ENCODE measurements around the gene MAML3.
"Not testable (repeated sequence)": the region's sequence is repeated elsewhere in the genome, so short reads cannot be mapped to it uniquely, and the experiment has no call there.

The MAML3 gene

DNA sequence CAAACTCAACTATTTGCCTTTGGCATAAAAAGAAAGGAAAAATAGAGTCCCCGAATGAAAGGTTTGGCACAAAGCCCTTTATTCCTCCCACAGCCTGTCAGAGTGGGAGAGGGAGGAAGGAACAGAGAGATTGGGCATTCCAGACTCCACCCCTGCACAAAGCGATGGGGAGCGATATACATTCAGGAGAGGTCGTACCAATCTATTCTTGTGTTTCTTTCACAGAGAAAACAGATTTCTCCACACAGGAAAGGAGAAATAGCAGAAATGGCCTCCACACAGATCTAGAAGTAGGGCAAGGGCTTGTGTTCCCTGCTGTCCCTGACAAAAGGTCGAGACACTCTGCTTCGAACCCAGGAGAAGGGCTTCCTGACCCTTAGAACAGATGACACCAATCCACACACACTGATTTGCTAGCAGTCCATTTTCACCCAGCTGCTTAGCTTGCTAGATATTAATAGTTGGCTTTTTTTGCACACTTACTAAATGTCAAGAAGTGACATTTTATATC is 197.4 kb downstream of the MAML3 start:
- no peak for DNase-seq

DNA sequence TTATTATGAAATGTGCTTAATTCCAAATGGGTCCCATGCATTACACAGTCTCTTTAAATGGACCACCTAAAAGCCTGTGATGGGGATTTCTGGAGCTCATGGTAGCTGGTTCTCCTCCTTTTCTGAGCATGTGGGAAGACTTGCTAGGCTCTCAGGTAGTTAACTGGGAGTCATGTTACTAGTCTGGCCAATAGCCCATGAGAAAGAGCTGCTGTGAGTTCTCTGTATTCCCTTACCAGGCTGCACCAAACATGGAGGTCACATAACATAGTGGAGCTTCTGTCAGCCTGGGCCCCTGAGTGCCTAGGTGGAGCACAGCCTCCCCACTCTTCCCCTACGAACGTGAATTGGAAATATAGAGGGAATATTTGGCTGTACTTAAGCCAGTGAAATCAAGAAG is 198.4 kb downstream of the MAML3 start:
- no peak for DNase-seq

DNA sequence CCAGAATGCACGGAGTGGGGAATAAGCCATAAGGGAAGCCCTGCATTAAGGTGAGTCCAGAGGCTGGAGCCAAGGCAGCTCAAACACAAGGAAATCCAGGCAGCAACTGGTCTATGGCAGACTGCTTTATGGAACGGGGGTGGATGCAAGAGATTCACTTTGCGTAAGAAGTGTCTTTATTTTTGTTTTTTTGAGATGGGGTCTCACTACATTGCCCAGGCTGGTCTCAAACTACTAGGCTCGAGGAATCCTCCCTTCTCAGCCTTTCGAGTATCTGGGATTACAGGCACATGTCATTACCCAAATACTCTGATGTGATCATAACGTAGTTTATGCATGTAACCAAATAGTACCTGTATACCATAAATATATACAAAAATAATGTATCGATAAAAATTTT is 199.5 kb downstream of the MAML3 start:
- no peak for DNase-seq

DNA sequence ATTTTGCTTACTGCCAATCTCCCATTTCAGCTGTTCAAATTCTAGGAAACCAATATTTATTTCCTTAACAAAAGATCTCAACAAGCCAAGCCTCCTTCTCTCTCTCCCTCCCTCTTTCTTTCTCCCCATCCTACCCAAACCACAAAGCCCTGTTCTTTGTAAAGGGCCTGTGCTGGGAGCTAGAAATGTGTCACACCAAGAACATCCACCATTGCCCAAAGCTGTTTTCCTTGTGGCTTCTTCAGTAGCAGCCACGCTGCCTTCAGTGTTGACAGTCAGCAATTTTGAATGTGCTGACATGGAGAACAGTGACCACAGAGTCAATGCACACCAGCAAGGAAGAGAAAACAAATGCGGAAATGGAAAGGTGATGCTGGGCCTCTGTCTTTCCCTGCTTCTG is 203.0 kb downstream of the MAML3 start:
- DNase-seq = no peak

DNA sequence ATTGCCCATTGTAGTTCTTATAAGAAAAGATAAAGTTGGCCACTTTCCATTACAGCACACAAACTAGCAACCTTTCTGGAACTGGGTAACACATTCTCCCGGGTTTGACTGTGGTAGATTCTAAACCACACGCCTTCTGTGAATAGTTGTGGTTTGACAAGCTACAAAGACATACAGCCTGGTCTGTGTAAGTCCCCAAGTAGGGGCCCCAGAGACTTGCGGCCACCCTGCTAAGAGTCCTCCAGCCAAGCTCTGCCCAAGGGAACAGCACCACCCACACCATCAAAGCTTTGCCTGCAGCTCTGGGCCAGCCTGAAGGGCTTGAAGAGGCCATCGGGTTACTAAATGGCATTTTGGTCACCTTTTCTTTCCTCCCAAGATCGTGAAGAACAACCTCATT is 203.4 kb downstream of the MAML3 start:
- peak in 1 of 2 donors; percentile 5 for DNase-seq

DNA sequence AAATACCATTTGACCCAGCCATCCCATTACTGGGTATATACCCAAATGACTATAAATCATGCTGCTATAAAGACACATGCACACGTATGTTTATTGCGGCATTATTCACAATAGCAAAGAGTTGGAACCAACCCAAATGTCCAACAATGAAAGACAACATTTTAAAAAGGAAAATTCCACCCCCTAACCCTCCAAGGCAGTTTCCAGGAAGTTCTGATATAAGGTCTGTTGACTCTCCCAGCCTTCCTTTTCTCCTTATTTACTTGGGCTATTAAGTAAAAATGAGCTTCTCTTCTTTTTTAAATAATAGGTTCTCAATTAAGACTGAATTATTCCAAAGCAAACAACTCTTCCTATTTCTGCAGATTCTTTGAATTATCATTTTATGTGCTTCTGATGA is 209.1 kb downstream of the MAML3 start:
- not testable (repeated sequence) for DNase-seq

DNA sequence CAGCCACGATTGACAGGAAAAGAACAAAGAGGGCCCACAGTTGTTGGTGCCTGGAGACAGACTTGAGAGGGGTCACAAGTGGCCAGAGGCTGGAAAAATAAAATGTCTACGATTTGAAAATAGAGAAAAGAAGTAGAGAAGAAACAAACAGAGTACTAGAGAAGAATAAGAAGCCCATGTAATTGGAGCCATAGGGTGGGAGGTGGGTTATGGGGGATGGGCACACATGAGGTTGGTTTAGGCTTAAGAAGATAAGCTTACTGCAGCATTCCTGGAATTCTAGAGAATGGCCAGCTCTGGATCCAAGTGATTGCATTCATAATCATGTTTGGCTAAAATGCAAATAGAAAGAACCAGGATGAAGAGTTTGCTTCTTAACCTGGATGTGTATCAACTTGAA is 210.7 kb downstream of the MAML3 start:
- DNase-seq = no peak

DNA sequence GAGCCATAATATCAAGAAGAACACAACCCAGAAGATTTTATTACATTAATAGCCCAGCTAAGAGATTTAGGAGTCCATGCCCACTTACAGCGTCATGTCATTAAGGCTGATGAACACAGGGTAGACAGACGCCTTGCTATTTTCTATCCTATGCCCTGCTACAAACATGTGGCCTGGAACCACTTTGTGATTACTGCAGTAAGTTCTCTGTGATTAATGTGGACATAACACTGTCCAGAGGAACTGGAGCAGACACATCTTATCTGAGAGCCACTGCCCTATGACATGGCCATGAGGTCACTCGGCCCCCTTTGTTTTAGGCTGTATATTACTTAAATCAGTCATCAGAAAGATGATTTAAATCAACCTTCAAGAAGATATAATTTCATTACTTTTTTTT is 211.7 kb downstream of the MAML3 start:
- no peak for DNase-seq

DNA sequence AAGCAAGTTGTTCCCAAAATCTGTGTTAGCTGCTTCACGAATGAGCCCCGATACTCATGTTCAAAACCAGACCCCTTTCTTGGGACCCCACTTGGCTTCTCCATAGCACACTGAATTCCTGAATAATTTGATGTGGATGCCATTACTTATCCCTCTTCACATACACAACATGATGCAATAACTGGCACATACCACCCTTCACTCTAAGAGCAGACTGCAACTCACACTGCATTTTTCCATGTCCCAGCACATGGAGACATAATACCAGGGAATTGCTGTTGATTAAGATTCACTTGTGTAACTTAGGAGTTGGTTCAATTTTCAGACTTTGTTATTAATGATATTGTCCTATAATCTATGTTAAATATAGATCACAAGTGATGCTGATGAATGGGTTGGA is 213.4 kb downstream of the MAML3 start:
- DNase-seq = no peak

DNA sequence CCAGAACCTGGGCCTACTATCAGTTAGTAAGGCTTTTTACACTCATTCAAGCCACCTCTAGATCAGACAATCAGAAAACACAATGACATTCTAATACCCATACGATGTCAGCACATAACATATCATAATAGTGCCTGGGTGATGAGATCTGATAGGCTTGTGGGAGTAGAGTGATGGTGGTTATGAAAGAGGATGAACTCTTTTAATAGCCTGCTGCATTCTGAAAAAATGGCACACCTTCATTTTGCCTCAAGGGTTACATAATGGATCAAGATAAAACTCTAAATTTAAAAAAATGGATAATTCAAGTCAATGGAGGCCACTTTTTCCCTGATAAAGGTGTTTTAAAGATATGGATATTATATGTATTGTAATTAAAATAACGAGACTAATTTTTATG is 215.6 kb downstream of the MAML3 start:
- DNase-seq = no peak

DNA sequence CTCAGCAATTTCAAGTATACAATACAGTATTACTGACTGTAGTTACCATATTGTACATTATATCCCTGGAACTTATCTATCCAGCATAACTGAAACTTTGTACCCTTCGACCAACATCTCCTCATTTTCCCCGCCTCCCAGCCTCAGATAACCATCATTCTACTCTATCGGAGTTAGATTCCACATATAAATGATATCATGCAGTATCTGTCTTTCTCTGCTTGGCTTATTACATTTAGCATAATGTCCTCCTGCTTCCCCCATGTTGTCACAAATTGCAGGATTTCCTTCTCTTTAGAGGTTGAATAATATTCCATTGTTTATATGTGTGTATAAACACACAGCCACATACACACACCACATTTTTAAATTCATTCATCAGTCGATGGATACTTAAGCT is 218.1 kb downstream of the MAML3 start:
- DNase-seq = no peak

DNA sequence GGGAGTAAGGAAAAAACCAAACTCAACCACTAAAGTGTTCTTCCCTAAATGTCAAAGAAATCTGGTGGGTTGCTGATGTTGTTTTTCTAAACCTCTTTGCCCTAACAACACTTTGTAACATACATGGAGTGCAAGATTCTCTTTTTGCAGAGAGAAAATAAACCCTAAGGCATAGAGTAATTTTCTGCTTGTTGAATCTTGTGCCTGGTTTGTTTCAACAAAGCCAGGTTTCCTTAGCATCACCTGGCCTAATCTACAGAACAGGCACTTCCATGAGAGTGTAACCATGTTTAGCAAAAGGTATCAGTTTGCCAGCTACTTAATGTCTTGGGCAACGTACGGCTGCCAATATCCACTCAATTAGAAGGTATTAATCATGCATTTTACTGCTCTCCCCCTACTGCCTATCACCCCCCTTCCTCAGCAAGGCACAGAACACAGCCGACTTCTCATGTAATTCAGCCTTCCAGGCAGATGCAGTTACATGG is 219.2 kb downstream of the MAML3 start:
- no peak for DNase-seq

DNA sequence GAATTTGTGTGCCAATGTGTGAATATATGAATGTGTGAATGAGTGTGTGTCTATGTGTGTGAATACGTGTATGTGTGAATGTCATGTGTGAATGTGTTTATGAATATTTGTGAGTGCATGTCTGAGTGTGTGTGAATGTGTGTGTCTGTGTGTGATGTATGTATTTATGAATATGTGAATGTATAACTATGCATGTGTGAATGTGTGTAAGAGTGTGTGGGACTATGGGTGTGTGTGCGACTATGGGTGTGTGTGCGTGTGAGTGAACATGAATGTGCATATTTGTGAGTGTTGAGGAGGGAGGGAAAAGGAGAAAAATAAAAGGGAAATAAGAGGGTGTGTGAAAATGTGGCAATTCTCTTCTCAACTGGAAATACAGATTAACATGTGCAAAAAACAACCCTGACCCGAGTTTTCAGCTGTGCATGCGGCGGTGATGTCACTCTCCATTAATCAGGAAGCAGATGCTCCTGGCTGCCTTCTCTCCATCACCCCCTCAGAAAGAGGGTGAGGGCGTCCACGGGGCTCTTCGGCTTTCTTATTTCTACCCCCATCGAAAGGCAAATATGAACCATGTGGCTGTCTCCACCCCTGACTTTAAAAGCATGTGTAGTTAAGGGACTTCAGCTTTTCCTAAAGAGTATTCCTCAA is 219.8 kb downstream of the MAML3 start:
- no peak for DNase-seq

DNA sequence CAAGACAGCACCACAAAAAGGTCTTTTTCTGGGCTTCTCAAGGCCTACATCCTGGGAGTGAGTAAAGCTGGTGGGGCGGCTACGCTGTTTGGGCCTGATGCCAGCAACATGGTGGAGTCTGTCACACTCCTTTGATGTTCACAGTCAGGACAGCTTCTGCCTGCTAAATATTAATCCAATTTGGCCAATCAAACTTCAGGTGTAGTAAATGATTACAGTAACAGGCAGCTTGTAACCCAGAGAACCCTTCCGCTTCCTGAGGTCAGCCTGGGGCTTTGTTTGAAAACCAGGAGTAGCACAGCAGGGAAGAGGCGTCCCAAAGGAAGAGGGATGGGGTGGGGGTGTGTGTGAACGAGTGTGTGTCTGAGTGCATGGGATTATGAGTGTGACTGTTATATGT is 220.4 kb downstream of the MAML3 start:
- no peak for DNase-seq

DNA sequence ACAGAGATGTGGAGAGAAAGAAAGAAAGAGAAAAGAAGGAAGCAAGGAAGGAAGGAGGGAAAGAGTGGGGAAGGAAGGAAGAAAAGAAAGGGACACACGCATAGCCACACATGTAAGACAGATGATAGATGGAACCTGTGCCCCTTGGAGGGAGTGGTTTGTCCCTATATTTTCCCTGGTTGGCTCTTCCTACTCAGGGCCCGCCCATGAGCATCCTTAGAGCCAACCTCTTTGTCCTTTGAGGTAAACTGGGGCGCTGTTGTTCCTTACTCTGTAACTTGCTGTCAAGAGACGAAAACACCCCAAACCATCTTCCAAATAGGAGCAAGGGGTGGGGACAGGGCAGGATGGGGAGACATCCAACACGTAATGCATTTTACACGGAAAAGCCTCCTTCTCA is 220.9 kb downstream of the MAML3 start:
- DNase-seq = no peak

DNA sequence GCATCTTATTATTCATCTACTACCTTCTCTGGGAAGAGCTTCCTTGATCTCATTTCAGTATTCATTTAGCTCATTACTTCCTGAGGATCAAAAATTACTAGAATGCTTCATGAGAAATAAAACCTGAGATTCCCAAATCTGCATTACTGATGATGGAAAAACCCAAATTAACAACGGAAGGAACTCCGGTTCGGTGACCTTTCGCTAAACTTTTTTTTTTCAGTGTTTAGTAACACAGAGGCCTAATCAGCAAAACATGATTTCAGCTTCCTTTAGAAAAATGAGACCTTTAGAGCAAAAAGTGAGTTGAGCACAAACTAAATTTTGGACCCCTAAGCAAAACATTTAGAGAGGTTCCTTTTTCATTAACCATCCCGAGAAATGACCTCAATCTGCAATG is 229.2 kb downstream of the MAML3 start:
- no peak for DNase-seq

DNA sequence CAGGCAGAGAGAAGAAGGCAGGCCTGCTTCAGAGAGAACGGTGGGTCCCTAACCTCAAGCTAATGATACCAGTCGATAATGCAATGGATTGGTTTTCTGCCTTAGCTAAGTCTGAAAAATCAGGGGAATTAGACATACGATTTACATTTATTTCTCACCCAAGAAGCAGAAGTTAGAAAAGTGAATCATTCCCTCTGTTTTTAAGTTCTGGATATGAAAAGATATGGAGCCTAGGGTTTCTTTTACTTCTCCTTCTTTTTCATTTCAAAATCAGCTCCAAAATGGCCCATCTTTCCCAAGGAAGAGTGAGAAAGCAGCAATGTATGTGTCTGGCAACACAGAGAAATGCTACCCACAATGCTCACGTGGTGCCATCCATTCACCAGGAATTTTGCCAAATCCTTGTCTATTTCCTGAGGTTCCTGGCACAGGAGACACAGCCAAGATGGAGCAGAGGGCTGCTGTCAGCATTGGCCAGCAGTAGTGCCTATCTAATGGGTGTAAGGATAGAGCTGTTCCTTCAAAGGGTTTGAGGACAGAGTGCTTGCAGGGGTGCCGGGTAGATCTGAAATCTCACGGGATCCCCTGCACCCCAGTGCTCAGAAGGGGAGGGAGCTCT is 231.5 kb downstream of the MAML3 start:
- DNase-seq = no peak

DNA sequence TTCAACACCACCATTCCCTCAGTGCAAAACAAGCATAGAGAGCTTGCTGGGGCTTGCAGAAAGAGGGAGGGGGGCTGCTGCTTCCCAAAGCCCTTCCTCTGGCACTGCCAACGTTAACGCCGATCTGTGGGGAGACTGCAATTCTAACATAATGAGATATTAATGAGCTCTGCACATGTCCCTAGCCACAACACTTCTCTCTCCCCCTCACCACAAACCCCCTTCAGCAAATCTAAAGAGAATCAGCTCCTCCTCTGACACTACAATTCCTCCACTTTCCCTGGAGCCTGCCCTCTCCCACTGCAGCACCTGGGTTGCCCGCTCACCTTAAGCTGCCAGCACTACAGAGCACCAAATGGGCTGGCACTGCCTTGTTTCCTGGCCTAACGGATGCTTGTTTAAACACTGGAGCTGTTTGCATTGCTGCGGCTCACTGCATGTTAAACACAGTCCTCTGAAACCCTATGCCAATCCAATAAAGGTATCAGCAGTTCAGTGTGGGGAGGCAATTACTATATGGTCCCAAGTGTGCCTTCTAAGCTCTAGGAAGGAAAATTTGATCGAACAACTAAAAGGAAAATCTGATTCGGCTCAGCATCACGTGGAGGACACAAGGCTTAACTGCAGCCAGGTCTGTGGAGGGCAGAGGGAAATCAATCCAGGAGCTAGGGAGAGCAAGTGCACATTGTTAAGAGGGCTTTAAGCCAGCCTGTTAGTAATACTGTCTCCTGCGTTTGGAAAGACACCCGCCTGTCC is 232.4 kb downstream of the MAML3 start:
- DNase-seq = no peak

DNA sequence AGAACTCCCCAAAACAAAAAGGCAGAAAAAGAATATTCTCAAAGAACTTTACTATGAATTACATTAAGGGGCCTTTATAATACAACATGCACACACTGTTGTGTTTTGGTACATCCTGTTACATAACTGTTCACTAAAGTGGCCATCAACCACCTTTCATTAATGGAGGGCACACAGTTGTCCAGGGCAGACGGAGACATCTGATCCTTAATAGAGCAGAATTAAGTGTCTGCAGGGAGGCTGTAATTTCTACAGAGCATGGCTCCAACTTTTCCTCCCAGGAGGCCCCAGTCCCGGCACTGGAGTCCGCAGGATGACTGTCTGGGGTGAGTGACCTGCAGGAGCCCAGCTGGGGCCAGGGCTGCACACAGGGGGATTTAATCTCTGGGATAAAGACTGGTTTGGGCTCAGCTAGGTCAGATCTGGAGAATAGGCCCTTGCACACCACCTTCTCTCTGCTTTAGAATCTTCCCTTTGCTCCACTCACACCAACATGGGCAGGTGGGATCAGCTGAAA is 233.4 kb downstream of the MAML3 start:
- no peak for DNase-seq

DNA sequence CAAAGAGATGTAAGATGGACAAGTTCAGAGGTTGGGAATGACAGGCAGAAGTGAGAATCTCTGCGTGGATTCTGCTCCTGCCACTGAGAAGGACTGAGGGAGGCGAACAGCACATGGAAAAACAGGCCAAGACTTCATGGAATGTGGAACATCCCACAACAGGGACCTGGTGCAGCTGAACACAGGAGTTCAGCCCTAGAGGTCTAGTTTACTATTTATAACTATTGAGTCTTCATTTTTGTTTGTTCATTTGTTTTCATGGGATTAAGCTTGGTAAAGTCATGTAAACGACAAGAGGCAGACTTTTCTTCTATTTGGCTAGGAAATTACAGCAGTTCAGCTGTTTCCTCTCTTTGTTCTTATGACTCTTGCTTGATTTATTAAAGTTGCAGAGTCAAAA is 234.5 kb downstream of the MAML3 start:
- DNase-seq = no peak

DNA sequence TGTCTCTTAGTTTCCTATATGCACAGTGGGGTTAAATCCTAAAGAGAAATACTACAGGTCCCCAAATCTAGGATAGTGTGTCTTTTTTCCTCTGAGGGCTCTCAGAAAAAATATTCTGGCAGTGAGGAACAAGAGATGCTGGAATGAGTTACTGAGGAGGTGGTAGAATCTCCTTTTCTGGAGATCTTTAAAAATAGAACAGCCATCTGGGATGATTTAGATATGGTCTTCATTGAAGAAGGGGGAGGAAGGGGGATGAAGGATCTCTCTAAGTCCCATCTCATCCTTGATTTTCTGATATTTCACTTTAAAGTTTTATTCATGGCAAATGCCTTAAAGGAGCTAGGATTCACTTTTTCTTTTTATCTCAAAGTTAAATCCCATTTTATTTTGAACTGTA is 235.0 kb downstream of the MAML3 start:
- no peak for DNase-seq

DNA sequence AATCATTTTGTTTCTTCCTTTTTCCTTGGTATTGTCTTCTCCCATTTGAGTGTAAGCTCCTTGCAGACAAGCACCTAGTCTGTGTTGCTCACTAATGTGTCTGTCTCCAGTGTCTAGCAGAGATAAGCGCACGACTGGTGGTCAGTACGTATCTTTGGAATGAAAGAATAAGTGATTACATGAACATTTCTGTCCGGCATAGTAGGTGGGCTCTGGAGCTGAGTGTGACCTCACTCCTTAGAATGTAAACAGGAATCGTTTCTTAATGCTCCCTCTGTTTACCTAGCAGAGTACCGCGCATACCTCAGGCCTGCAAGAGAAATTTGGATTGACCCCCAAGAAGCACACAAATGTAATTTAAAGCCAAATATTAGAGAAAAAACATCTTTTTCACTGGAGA is 235.4 kb downstream of the MAML3 start:
- DNase-seq = no peak

DNA sequence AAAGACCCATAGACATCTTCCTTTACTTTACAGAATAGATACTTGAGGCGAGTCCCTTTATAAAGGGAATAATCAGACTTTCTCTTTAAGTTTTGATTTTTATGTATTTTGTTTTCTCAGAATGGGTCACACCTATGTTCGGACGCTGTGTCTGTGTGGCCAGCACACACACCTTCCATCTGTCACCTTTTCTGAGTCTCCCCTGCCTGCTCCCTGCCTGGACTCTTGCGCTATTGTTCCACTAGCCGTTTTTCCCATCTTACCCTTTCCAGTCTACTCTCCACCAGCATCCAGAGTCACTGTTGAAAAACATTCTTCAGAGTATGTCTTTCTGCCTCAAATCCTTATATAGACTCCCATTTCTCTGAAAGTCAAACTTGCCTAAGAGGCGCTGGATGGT is 236.1 kb downstream of the MAML3 start:
- no peak for DNase-seq

DNA sequence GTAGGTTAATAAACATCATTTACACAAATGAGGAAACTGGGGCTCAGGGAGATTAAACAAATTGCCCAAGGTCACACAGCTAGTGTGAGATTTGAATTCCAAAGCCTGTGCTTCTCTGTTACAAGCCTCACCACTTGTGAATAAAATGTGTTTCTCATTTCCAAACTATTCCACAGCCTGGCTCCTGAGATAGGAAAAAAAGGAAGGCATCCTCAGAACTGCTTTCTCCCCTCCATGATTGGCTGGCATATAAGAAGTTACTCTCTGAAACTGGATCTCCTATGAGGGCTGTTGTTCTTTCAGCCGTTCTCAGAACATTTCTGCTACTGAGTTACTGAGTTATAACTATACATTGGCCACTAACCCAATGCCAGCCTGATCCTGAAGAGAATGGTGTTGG is 237.9 kb downstream of the MAML3 start:
- no peak for DNase-seq

Measured in CD4-positive, alpha-beta T cell treated with Interleukin-1 beta for 1 hour (primary cell).